Measurements from ENCODE around the gene TRIM29.

Gene TRIM29

DNA sequence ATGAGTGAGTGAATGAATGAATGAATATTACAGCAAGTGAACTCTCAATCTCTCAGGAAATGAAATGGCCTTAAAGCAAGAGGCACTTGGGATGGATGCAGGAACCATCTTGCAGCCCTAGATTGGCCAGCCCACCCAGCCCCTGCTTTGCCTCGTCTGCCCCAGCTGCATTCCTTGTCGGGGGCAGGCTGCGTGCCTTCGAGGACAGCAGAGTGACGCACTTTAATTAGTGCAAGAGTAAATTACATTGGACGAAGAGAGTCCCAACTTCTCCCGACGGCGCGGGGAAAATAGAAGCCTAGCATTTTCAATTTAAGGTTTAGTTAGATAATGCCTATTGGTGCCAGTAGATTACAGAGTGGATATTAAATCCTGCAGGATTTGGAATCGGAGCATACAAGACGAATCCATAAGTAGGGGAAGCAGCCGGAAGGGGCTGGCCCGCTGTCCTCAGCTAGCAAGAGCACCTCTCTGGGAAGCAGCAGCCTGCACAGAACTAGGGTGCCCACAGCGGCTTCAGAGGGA lies 33.8 kb downstream of the TRIM29 start:
- no peak for ATAC-seq
- Mint-ChIP-seq H3K4me1 (no peaks in the 10 kb centered on the region), H3K4me3 (no peak overlapping the region), H3K9me3 (no peaks in the 10 kb centered on the region), H3K27ac (no peak overlapping the region), H3K27me3 (peaks cover 16% of the 10 kb centered on the region)
- no peak for DNase-seq

DNA sequence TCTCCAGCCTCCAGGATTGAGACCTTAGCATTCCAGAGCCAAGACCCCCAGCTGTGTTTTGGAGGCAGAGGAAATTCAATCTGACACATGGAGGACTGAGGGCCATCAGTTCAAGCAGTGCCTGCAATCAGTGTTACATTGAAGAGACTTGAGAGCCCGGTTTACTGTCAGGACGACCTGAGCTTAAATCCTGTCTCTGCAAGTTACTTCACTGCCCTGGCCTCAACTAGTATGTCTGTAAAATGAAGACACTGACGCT lies 35.1 kb downstream of the TRIM29 start:
- H3K4me1 Mint-ChIP-seq = no peaks in the 10 kb centered on the region
- H3K9me3 Mint-ChIP-seq = no peaks in the 10 kb centered on the region
- H3K27ac Mint-ChIP-seq = no peak overlapping the region
- ATAC-seq (no peak), DNase-seq (no peak)
- H3K4me3 Mint-ChIP-seq = no peak overlapping the region
- peaks cover 25% of the 10 kb centered on the region for H3K27me3 Mint-ChIP-seq

DNA sequence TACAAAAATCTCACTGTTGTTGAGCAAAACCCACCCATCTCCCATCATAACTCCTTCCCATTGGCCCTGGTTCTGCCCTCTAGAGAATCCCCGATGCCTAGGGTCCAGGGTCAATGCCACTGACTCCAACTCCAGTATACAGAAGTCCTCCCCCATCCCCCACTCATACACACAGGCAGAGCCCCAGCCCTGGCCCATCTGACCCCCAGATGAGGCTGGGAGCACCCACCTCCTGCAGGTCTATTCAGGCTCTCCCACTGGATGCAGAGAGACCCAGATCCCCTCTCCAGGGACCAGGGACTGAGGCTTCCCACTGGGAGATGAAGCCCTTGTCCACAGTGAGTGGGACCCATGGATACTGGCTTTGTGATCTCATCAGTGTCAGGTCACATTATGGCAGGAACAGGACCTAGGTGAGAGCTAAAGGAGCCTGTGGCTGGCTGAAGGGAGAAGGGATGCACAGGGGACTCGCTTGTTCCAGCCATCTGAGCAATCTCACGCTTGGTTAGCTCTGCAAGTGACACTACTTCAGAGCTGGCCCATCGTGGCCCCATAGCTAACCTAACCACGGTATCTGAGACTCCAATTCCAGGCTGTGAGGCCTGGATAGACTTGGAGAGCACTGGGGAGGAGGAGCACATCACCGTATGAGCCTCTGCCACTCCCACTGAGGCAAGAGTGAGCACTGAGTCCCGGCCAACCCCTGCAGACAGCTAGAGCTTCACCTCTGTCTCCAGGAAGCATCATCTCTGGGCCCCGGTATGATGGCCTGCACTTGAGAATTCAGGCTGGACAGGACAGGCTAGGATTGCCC lies 35.7 kb downstream of the TRIM29 start:
- no peaks in the 10 kb centered on the region for H3K4me1 Mint-ChIP-seq
- no peak for ATAC-seq
- no peak for DNase-seq
- peaks cover 23% of the 10 kb centered on the region for H3K27me3 Mint-ChIP-seq
- no peak overlapping the region for H3K4me3 Mint-ChIP-seq
- no peaks in the 10 kb centered on the region for H3K9me3 Mint-ChIP-seq
- no peak overlapping the region for H3K27ac Mint-ChIP-seq

DNA sequence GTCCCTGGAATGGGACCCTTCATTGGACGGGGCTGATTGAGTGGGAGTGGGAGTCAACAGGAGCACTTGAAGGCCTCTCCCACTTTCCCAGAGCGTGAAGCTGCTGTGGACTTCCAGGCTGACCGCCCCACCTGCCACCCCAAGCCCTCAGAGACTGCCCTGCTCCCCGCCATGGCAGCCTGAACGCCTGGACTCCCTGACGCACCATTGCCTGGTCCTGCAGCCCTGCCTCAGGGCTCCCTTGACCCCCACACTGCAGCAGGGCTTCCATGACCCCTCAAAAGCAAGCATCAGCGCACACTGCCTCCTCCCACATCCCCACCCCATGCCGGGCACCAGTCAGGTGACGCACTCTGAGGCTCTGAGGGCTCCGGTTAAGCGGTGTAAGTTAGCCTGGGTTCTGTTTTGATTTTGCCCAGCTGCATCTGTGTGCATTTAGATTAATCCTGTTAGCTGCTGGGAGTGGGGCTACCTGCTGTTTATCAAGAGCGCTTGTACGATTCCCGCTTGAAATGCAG lies 39.4 kb downstream of the TRIM29 start:
- Mint-ChIP-seq H3K27me3 (peaks cover 26% of the 10 kb centered on the region), H3K4me1 (no peaks in the 10 kb centered on the region), H3K4me3 (no peak overlapping the region), H3K9me3 (no peaks in the 10 kb centered on the region), H3K27ac (no peak overlapping the region)
- DNase-seq = no peak
- ATAC-seq = no peak

DNA sequence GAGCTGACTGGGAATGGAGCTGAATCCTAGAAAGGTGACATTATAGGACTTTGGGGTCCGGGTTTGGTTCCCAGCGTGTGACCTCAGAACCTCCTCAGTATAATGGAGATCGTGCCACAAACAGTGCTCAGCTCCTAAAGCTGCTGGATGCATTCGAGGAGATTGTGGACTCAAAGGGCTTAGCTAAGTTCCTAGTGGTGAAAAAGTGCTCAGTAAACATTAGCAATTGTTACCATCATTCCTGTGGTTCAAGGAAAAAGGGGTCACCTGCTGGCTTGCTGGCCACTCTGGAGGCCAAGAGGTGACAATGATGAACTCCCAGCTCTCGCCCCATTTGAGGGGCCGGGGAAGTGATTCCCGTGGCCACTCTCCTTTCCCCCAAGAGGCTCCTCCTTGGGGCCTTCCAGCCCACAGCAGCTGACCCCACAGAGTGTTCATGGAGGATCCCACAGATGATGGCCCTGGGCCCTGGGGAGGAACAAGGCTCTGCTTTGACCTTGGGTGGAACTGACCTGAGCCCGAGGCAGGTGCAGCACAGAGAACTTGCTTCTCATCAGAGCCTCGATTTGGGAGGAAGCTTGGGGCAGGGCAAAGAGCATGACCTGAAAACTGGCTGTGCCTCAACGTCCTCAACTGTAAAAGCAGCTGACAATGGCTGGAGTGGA lies 40.1 kb downstream of the TRIM29 start:
- no peak overlapping the region for H3K4me3 Mint-ChIP-seq
- H3K27me3 Mint-ChIP-seq = peaks cover 26% of the 10 kb centered on the region
- DNase-seq (no peak), ATAC-seq (no peak)
- H3K4me1 Mint-ChIP-seq = no peaks in the 10 kb centered on the region
- no peaks in the 10 kb centered on the region for H3K9me3 Mint-ChIP-seq
- no peak overlapping the region for H3K27ac Mint-ChIP-seq

DNA sequence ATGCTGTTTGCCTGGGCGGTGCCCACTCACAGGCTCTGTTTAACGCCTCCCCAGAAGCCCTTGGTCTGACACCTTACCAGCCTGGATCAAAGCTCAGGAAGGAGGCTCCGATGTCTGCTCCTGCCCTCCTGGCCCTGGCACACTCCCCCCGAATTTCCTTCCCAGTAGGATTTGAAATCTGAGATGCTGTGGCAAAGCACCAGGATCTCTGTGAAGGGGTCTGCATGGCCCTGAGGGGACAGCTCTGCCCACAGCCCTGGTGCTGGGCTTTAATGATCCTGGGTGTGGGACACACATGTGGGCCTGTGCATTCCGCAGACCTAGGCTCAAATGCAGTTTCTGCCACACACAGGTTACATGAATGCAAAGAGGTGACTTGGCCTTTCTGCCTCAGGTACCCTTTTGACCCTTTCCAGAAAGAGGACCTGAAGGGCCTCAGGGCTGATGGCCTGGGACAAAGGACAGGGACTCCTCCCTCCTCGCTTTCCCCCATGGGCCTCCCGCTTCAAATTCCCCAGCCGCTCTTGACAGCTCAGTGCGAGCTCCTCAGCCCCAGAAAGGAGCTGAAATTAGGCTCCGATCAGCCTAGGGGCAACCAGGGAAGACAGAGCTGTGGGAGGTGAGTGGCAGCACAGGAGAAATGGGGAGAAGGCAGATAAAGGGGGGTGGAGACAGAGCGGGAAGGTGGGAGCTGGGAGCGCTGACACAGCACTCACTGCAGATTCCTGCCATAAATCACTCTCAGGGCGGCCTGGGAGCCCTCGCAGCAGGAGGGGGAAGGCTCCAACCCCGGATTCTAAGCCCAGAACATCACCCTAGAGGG lies 41.3 kb downstream of the TRIM29 start:
- no peak overlapping the region for H3K4me3 Mint-ChIP-seq
- H3K27me3 Mint-ChIP-seq = peaks cover 26% of the 10 kb centered on the region
- no peak for DNase-seq
- H3K27ac Mint-ChIP-seq = no peak overlapping the region
- no peaks in the 10 kb centered on the region for H3K4me1 Mint-ChIP-seq
- no peaks in the 10 kb centered on the region for H3K9me3 Mint-ChIP-seq
- no peak for ATAC-seq

DNA sequence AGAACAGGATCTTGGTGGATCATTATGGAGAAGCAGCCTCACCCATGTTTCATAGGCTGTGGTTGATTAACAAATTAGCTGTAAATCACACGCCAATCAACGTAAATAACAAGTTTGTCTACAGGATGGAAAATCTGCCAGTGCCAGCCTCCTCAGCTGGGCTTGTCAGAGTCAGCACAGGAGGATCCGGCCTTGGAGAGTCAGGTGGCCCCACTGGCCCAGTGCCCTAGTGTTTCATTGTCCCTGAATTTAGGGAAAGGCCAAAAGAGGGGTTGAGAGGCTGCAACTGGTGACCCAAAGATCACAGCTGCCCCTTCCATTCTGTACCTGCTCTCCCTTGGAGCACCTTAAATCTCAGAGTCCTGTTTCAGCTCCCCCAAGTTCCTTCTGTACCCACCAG lies 42.4 kb downstream of the TRIM29 start:
- Mint-ChIP-seq H3K4me3 (no peak overlapping the region), H3K27ac (peak overlapping the region in 1 of 2 donors; percentile 19), H3K9me3 (no peaks in the 10 kb centered on the region), H3K4me1 (no peaks in the 10 kb centered on the region), H3K27me3 (peaks cover 26% of the 10 kb centered on the region)
- ATAC-seq (no peak), DNase-seq (no peak)

DNA sequence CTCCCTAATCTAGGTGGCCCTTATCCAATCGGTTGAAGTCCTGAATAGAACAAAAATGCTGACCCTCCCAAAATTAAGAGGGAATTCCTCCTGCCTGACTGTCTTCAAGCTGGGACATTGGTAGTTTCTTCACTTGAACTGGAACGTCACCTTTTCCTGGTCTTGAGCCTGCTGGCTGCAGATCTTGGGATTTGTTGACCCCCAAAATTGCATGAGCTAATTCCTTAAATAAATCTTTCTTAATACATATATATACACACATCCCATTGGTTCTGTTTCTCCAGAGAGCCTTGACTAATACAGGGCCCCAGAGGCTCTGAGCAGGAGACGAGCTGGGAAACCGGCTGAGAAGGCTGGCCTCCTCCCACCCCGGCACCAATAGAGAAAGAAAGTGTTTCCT lies 46.2 kb downstream of the TRIM29 start:
- Mint-ChIP-seq H3K9me3 (no peaks in the 10 kb centered on the region), H3K4me3 (no peak overlapping the region), H3K27ac (no peak overlapping the region), H3K27me3 (peaks cover 12% of the 10 kb centered on the region), H3K4me1 (no peaks in the 10 kb centered on the region)
- DNase-seq (no peak), ATAC-seq (no peak)

DNA sequence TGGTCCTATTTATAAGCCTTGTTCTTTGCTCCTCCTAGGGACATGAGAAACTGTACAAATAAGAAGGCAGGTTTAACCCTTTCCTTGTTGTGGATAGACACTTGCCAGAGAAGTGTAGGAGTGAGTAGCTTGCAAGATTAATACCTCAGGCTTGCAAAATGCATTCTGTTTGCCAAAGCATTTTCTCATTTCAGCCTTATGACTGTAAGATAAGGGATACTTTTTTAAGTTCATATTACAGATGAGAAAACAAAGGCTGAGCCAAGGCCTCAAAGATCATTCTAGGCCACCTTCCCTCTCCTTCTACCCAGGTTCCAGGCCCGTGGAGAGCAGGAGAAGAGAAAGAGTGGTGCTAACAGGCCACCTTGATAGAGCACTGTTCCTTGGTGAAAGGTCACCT lies 46.8 kb downstream of the TRIM29 start:
- no peak overlapping the region for H3K27ac Mint-ChIP-seq
- ATAC-seq = no peak
- DNase-seq = no peak
- no peaks in the 10 kb centered on the region for H3K4me1 Mint-ChIP-seq
- no peak overlapping the region for H3K4me3 Mint-ChIP-seq
- H3K9me3 Mint-ChIP-seq = no peaks in the 10 kb centered on the region
- H3K27me3 Mint-ChIP-seq = peaks cover 9% of the 10 kb centered on the region

DNA sequence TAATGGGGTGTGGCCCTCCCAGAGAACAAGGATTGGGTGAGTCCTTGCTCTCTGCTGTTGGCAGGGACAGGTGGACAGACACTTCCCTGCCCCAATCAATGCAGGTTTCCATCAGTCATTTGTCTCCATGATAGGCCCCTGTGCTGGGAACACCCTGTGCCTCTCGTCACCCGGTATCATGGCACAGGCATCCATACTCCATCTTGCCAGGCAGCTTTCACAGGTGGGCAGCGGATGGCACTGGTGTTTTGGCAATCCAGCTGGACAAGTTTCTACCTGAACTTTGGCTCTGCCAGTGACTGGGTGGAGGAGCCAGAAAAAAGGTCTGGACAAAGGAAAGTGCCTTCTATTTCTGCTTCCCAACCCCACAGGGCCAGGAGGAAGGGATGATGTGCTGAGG lies 47.5 kb downstream of the TRIM29 start:
- peaks cover 0 to 7% of the 10 kb centered on the region in 2 donors for H3K9me3 Mint-ChIP-seq
- ATAC-seq = peak; percentile 7
- peaks cover 10% of the 10 kb centered on the region for H3K27me3 Mint-ChIP-seq
- H3K4me1 Mint-ChIP-seq = no peaks in the 10 kb centered on the region
- DNase-seq = no peak
- H3K4me3 Mint-ChIP-seq = no peak overlapping the region
- no peak overlapping the region for H3K27ac Mint-ChIP-seq

DNA sequence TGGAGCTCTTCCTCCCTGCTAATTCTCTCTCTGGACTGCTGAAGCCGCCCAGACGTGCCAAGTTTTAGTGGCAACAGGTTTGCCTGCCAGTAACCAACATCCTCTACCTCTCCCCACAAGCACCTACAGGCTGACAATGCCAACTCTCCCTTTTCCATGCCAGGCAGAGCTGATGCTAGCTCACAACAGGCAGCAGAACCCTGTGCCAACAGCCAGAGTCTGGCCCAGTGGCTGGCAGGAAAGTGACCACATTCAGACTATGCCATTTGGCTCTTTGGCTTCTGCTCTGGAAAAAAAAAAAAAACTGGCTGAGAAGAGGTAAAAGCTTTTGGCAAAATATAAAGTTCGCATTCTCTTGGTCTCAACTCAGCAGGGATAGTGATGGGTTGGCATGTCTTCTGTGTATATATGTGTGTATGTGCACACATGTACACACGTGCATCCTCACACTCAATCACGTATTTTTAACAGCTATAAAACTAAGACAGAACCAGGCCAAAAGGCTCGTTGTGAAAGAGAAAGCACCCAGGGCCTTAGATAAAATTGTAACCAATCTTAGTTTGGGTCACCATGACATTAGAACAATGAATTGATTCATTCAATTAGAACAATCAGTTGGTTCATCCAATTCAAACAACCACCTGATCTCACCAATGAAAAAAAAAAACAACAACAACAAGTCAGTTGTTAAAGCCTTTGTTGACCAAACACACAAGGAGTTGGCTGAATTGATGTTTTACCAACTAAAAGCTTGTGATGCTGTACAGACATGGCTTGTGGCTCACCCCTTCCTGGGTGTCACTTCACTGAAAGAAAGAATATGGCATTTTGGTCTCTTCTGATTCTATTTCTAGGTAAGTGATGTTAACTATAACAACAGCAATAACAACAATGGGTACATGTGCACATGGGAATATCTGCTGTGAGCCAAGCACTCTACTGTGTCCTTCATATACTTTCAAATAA lies 48.6 kb downstream of the TRIM29 start:
- peaks cover 10% of the 10 kb centered on the region for H3K27me3 Mint-ChIP-seq
- H3K9me3 Mint-ChIP-seq = peaks cover 0 to 8% of the 10 kb centered on the region in 2 donors
- no peak for ATAC-seq
- H3K4me3 Mint-ChIP-seq = no peak overlapping the region
- H3K4me1 Mint-ChIP-seq = no peaks in the 10 kb centered on the region
- DNase-seq = no peak
- H3K27ac Mint-ChIP-seq = peak overlapping the region in 1 of 2 donors; percentile 5

DNA sequence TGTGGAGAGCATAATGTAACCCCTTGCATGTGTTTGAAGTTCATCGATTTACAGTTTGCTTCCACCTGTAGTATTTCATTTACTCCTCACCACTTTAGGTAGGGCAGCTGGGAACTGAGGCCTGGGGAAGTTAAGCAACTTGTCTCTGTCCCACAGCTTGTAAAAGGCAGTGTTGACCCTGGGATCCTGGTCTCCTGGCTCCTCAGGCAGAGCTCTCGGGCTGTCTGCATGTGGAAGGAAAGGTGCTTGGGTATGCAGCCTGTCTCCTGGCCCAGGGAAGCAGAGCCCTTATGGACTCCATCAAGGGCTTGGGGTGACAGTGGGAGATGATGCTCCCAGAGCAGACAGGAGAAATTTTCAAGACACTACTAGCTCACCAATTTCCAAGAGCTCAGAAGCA lies 49.9 kb downstream of the TRIM29 start:
- H3K27ac Mint-ChIP-seq = no peak overlapping the region
- H3K9me3 Mint-ChIP-seq = peaks cover 0 to 16% of the 10 kb centered on the region in 2 donors
- no peak for ATAC-seq
- no peak overlapping the region for H3K4me3 Mint-ChIP-seq
- no peaks in the 10 kb centered on the region for H3K4me1 Mint-ChIP-seq
- DNase-seq = no peak
- peaks cover 10% of the 10 kb centered on the region for H3K27me3 Mint-ChIP-seq

DNA sequence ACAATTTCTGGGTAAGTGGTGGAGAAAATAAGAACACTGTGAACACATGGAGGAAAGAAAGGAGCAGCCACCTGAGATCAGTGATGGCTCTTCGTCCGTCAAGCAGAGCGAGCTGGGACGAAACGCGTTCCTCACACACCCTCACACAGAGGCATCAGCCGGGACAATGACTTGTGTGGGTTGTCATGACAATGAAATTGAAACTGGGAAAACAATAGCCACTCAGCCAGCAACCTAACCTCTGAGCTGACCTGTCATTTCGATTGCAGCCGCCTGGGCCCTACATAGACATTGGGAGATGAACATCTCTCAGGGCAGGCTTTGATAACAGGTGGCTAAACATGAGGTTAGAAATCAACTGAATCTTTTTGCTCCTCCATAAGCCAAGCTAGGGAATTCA lies 51.3 kb downstream of the TRIM29 start:
- peaks cover 11% of the 10 kb centered on the region for H3K27me3 Mint-ChIP-seq
- H3K9me3 Mint-ChIP-seq = peaks cover 1 to 22% of the 10 kb centered on the region in 2 donors
- no peak overlapping the region for H3K27ac Mint-ChIP-seq
- H3K4me3 Mint-ChIP-seq = no peak overlapping the region
- ATAC-seq (no peak), DNase-seq (no peak)
- H3K4me1 Mint-ChIP-seq = no peaks in the 10 kb centered on the region

DNA sequence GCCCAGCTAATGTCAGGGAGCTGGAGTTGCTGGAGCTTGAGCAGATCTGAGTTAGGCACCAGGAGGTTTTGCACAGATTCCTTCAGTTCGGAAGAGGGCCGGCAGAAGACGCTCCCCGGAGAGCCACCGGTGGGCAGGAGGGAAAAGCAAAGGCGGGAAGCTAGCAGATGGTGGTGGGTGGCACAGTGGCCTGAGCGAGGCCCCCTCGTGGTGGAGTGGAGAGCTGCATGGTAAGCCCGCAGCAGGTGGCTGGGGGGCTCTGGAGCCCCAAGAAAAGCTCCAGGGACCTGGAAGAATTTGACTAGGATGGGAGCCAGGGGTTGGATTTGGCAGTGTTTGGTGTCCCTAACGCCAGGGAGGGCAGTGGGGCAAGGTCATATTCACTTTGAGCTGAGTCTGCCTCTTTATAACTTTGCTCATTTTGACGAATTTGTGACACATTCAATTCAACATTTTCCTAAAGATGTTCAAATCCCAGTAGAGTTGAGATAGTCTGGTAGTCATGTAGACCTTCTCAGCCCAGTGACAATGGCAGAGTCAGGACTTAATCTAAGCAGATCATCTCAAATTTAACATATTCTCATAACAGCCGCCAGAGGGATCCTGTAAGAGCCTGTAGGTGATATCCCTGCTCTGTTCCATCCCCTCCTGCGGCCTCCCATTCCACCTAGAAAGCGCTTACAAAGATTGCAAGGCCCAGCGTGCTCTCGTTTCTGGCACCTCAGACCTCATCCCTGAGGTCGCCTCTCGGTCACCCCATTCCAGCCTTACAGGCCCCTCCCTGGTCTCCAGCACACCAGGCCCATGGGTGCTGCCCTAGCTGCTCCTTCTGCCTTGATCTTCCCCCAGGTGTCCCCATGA lies 57.9 kb downstream of the TRIM29 start:
- DNase-seq (peak in 1 of 2 donors; percentile 22), ATAC-seq (no peak)
- peaks cover 38% of the 10 kb centered on the region for H3K27me3 Mint-ChIP-seq
- no peak overlapping the region for H3K27ac Mint-ChIP-seq
- H3K4me1 Mint-ChIP-seq = no peaks in the 10 kb centered on the region
- H3K9me3 Mint-ChIP-seq = peaks cover 7 to 25% of the 10 kb centered on the region in 2 donors
- no peak overlapping the region for H3K4me3 Mint-ChIP-seq
